Stimulated activated CD8-positive, alpha-beta memory T cell treated with anti-CD3 and anti-CD28 coated beads, Interleukin-12 subunit alpha, Interleukin-12 subunit beta, amount 100 ng/mL, for 1 hour (primary cell): ENCODE measurements around the gene C19orf44.
"Not testable (repeated sequence)": the region's sequence is repeated elsewhere in the genome, so short reads cannot be mapped to it uniquely, and the experiment has no call there.

Source experiments
- DNase-seq: peaks from one replicate; pipeline ENCODE4 v3.0.0-alpha.2; 2020; ENCODE audit warnings: low read depth

C19orf44 gene

GRCh38 chr19:16537111-16537510, 40.9 kb downstream of the C19orf44 start:
- no peak for DNase-seq

DNA sequence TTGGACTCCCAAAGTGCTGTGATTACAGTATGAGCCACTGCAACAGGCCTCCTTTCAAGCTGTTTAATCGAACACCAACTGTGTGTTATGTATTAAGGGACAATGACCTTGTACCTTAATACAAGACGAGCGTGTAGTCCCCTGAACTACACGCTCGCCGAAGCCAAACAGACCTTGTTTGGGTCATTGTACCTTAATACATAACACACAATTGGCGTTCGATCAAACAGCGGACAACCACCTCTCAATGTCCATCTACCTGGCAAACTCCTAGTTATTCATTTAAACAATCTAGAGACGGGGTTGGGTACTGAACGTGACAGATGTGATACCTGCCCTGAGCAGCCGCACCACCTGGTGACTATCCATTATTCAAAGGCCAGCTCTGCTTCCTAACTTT, 44.8 kb downstream of the C19orf44 start:
- no peak for DNase-seq

GRCh38 chr19:16541526-16542044, 45.4 kb downstream of the C19orf44 start:
- no peak for DNase-seq

DNA sequence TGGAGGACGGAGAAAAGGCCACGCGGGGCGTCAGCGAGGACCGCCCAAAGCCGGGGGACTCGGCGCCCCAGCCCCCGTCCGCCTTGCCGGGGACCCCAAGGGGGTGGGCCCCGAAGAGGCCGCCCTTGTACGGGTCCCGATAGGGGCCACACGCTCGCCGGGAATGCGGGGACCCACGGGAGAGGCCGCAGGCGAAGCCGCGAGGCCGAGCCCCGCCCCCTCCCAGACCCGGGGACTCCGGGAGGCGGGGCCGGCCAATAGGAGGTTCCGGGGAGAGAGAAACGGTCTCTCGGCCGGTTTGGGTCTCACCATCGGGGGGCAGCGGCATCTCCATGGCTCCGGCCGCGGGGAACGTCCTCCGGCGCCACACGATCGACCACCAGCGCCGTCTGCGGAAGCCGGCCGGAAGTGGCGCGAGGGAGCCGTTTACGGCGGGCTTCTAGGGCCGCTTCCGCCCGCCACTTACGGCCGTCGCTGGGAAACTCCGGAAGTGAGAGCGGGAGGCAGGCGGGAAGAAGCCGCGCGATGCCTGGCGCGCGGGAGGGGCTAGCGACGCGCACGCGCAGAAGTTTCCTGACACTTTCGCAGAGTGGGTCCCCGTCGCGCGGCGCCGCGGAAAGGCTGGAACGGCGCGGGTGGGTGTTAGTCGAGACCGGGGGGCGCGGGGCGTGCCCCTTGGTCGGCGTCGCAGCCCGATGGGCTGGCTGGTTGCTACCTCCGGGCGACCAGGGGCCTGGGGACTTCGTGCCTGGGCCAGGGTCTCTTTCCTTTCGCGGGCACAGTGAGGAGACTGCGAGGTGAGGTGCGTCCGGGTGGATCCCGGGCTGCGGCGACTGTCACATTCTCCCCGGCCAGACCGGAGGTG, 46.1 kb downstream of the C19orf44 start, which contains the start of gene CHERP:
Gene CHERP, minus strand, starts transcription at position 393 of the 865 bp plus-strand sequence. Its CDS starts 59 bp downstream, at position 334.
- peak; percentile 91 for DNase-seq

GRCh38 chr19:16542910-16543472, 46.8 kb downstream of the C19orf44 start:
- DNase-seq, result no peak

GRCh38 chr19:16543734-16544133, 47.5 kb downstream of the C19orf44 start:
- not testable (repeated sequence) for DNase-seq

- no peak for DNase-seq
Measured at GRCh38 chr19:16544473-16545231, 48.5 kb downstream of the C19orf44 start.

GRCh38 chr19:16548956-16549355, 52.8 kb downstream of the C19orf44 start:
- DNase-seq, result no peak

DNA sequence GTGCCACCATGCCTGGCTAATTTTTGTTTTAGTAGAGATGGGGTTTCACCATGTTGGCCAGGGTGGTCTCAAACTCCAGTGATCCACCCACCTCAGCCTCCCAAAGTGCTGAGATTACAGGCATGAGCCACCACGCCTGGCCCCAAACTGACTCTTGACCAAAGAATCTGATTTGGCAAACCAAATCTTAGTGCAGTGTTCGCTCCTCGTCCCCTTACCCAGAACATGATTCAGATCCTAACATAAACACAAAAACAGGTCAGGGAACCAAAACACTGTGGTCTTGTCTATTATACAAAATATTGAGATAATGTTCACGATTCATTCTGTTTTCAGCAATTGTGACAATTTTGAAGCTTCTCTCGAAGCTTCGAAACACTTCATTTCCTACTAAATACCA, 55.7 kb downstream of the C19orf44 start:
- not testable (repeated sequence) for DNase-seq

- DNase-seq, result no peak
Measured at GRCh38 chr19:16554776-16555175, 58.6 kb downstream of the C19orf44 start.

DNA sequence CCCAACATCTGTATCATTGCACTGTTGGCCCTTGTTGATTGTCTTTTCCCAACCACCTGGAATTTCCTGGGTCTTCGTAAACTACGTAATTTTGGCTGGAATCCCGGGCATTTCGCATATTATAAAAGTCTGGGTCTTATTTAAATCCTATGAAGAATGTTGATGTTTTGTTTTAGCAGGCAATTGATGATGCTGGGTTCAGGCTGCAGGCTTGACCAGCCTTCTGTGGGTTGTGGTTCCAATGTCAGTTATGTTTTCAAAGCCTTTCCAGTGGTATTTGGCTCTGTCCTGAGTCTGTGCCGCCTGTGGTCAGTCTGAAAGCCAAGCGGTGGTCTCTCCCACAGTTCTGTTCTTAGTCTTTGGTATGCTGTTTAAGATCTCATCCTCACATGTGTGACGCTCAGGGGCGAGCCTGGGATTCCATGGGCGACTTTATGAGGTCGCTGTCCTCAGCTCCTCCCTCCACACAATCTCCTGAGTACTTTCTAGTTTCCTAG, 63.6 kb downstream of the C19orf44 start:
- DNase-seq, result no peak

DNA sequence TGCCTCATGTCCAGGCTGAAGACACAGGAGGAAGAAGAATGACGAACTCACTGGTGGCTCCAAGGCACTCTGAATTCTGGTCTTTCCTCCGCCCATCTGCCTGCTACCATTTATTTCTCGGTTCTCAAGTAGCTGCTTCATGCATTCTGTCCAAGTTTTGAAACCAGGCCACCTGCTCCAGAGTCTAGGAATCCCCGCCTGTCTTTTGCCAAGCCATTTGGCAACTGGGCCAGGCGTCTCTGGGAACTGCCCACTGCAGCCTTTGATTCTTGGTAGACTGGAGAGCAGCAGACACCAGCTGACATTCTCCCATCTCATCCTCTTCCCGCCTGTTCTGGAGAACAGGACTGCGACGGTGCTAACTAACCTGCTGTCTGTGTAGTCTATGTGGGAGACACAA, 65.2 kb downstream of the C19orf44 start:
- DNase-seq, result no peak

- DNase-seq, result no peak
Measured at GRCh38 chr19:16562608-16563025, 66.4 kb downstream of the C19orf44 start.

GRCh38 chr19:16564842-16565241, 68.6 kb downstream of the C19orf44 start:
- DNase-seq, result no peak

DNA sequence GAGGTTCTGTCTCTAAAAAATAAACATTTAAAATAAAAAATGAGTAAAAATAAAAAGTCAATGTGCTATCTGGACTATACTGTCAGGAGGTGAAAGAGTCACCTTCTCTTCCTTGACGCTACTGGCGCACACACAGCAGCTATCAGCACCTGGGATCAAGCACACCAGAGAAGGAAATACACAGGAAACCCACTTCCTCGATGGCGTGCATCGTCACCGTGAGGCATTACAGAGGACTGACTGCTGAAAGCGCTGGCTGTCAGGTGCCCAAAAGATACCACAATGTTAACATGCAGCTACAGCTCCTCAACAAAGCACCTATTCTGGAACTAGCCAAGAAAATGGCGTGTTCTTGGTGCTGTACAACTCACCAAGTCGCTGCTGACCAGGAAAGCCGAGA, 70.0 kb downstream of the C19orf44 start:
- DNase-seq, result peak; percentile 66

- DNase-seq, result no peak
Measured at GRCh38 chr19:16566702-16567101, 70.5 kb downstream of the C19orf44 start.

DNA sequence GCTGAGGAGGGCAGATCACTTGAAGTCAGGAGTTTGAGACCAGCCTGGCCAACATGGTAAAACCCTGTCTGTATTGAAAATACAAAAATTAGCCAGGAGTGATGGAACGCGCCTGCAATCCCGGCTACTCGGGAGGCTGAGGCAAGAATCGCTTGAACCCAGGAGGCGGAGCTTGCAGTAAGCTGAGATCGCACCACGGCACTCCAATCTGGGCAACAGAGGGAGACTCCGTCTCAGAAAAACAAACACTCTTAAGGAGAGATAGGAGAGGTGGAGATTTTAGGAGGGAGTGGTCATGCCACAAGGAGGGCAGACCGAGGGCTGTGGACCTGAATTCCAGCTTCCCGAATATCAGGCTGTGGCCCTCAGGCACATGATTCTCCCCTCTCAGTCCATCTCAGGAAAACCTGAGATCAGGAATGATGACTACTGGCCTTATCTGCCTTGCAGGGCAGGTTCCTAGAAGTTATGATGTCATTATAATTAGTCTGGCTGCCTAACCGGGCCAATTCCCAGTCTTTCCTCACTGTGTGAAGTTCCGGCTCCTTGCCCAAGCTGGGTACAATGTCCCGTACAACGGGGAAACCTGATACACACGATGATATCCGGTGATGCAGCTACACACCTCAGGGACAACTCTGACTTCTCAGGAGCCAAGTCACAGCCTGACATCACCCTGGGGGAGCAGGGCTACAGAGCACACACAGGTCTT, 73.6 kb downstream of the C19orf44 start:
- DNase-seq, result no peak
